ENCODE results near the gene GPR152.

The GPR152 gene, protein sequence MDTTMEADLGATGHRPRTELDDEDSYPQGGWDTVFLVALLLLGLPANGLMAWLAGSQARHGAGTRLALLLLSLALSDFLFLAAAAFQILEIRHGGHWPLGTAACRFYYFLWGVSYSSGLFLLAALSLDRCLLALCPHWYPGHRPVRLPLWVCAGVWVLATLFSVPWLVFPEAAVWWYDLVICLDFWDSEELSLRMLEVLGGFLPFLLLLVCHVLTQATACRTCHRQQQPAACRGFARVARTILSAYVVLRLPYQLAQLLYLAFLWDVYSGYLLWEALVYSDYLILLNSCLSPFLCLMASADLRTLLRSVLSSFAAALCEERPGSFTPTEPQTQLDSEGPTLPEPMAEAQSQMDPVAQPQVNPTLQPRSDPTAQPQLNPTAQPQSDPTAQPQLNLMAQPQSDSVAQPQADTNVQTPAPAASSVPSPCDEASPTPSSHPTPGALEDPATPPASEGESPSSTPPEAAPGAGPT

DNA sequence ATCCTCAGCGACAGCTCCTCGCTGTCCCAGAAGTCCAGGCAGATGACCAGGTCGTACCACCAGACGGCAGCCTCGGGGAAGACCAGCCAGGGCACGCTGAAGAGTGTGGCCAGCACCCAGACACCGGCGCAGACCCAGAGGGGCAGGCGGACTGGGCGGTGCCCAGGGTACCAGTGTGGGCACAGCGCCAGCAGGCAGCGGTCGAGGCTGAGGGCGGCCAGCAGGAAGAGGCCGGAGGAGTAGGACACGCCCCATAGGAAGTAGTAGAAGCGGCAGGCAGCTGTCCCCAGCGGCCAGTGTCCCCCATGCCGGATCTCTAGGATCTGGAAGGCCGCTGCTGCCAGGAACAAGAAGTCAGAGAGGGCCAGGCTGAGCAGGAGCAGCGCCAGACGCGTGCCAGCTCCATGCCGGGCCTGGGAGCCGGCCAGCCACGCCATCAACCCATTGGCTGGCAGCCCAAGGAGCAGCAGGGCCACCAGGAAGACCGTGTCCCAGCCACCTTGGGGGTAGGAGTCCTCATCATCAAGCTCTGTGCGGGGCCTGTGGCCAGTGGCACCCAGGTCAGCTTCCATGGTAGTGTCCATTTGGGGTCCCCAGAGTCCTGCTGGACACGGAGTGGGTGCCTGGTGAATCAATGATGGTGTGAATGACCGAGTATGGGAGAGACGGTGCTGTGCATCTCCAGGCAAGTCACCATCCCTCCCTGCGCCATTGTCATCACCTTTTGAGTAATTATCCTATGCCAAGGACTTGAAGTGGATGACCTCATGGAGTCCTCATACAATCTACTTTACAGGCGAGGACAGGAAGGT lies at the start of gene GPR152:
Gene GPR152 (minus strand): TSS at position 589 of the 812 bp plus-strand sequence. CDS start 5 bp downstream, at position 584.
- in situ Hi-C loops (cut with MboI; ENCODE audit: low sequenced_read_pairs, unreplicated experiment) = no loop called here
- TF ChIP-seq, protein P1, sequence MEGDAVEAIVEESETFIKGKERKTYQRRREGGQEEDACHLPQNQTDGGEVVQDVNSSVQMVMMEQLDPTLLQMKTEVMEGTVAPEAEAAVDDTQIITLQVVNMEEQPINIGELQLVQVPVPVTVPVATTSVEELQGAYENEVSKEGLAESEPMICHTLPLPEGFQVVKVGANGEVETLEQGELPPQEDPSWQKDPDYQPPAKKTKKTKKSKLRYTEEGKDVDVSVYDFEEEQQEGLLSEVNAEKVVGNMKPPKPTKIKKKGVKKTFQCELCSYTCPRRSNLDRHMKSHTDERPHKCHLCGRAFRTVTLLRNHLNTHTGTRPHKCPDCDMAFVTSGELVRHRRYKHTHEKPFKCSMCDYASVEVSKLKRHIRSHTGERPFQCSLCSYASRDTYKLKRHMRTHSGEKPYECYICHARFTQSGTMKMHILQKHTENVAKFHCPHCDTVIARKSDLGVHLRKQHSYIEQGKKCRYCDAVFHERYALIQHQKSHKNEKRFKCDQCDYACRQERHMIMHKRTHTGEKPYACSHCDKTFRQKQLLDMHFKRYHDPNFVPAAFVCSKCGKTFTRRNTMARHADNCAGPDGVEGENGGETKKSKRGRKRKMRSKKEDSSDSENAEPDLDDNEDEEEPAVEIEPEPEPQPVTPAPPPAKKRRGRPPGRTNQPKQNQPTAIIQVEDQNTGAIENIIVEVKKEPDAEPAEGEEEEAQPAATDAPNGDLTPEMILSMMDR (IDR thresholded peaks at IDR 0.05; ENCODE audit: borderline replicate concordance, control extremely low read depth, extremely low read depth, insufficient read depth, missing control alignments) = no peak
- DNase-seq (ENCODE audit: low spot score) = no peak

DNA sequence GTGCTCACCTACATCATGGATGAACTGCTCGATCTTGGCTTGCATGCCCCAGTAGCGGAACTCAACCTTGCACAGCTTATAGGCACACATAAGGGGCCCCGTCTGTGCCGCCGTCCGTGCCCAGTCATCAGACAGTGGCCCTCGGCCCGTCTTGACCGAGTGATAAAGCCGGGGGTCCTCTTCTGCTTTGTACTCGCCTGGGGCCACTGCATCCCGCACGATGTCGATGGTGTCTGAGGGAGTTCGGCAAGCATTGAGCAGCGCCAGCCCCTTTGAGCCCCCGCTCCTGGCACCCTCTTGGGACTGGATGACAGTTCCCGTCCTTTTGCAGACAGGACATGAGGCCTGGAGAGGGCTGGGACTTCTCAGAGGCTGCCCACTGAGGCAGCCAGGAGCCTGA lies 49.3 kb upstream of the GPR152 start:
- TF ChIP-seq, protein P1 (IDR thresholded peaks at IDR 0.05; ENCODE audit: borderline replicate concordance, control extremely low read depth, extremely low read depth, insufficient read depth, missing control alignments) = no peak
- in situ Hi-C loops (cut with MboI; ENCODE audit: low sequenced_read_pairs, unreplicated experiment) = loop anchor here (10.0 kb wide), 1 partner anchor 117 kb away; no protein-coding TSS in a partner anchor
- DNase-seq (ENCODE audit: low spot score) = no peak

DNA sequence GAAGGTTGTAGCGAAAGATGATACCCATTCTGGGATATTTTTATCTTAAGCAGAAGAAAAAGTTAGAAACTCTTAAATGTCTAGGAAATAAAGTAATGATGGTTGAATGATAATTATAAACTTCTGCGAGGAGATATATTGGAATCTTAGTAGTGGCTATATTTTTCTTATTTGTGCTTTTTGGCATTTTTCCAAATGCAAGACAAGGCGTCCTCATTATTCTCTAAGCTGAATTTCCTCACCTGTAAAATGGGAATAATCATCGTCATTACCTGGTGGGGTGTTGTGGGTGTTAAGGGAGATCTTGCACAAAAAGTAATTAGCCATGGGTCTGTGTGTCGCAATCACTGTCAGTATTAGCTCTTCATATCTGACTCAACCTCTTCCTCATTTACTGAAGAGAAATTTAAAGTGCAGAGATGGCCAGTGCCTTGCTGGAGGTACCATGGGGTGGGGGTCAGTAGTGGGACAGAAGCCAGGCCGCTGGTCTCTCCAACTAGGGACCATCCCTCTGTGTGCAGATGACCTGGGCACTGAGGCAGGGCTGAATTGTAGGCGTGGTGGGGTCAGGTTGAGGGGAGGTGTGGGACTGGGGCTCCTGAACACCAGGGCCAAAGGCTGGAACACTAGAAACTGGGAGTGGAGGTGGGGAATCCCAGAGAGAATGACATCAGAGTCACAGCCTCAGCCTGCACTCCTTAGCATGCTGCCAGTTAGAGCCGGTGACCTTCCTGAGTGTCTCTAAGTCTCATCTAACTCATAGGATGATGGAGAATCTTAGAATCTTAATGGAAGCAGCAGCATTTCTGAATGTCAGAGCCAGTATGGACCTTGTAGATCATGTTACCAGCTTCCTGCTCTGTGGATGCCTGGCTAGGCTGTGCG lies 48.5 kb upstream of the GPR152 start:
- TF ChIP-seq, protein P1 (IDR thresholded peaks at IDR 0.05; ENCODE audit: borderline replicate concordance, control extremely low read depth, extremely low read depth, insufficient read depth, missing control alignments) = no peak
- in situ Hi-C loops (cut with MboI; ENCODE audit: low sequenced_read_pairs, unreplicated experiment) = loop anchor here (10.0 kb wide), 1 partner anchor 116 kb away; no protein-coding TSS in a partner anchor
- no peak for DNase-seq (ENCODE audit: low spot score)

DNA sequence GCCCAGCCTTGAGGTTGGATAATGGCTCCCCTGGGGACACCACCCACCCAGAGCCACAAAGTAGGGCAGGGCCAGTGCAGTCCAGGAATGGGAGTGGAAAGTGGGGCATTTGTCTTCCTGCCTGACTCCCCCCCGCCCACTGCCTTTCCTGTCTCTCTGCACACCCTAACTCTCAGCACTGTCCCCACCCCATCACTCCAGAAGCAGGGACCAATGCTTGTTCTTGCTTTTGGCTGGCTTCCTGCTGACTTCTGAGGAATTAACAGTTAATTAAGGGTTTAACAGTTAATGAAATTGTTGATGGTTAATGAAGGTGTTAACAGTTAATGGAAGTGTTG lies 47.9 kb upstream of the GPR152 start:
- DNase-seq (ENCODE audit: low spot score) = no peak
- in situ Hi-C loops (cut with MboI; ENCODE audit: low sequenced_read_pairs, unreplicated experiment) = loop anchor here (10.0 kb wide), 1 partner anchor 116 kb away; no protein-coding TSS in a partner anchor

DNA sequence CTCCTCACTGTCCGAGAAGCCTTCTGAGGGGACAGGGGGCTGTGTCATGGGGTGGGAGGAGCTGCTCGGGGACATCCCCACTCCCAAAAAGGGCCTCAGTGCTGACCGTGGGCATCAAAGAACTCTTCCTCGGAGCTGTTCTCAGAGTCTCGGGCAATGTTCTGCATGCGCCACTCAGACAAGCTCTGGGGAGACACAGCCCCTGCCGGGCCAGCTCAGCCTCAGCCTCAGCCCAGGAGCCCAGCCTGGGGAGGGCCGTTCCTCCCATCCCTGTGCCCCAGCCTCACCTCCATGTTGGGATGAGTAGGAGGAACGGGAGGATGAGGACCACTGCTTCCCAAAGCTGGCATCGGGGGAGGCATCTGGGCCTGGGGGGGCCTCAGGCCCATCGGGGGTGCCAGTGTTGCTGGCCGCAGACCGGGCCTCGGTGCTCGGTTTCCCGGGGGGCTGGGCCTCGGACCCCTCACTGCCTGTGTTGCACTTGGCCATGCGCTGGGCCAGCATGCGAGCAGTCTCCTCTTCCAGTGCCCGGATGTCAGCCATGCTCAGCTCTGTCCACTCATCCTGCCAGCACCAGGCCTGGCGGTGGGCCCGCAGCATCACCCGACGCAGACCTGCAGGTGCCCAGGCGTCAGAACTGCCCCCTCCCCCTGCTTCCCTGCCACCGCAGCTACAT lies 47.4 kb upstream of the GPR152 start:
- no peak for DNase-seq (ENCODE audit: low spot score)
- TF ChIP-seq, protein P1 (IDR thresholded peaks at IDR 0.05; ENCODE audit: borderline replicate concordance, control extremely low read depth, extremely low read depth, insufficient read depth, missing control alignments) = no peak
- in situ Hi-C loops (cut with MboI; ENCODE audit: low sequenced_read_pairs, unreplicated experiment) = loop anchor here (10.0 kb wide), 1 partner anchor 115 kb away; no protein-coding TSS in a partner anchor

More for the DNA sequence above, 47.9 kb upstream of the GPR152 start:
- TF ChIP-seq, protein P1 (IDR thresholded peaks at IDR 0.05; ENCODE audit: borderline replicate concordance, control extremely low read depth, extremely low read depth, insufficient read depth, missing control alignments) = no peak
